HepG2 (cell line): Measurements from ENCODE around the gene CENPE. TPM values are rescaled to one million over a fixed set of nuclear protein-coding genes. Genes with fewer than 3 reads are reported as not detected.

Experiments used
- EP300 ChIP-seq, 3 experiments: sonication (generic) in 1 of 3; formaldehyde crosslinking in 1 of 3; IDR thresholded peaks; 2 replicates each; pipeline versions ENCODE4 v1.5.1 to v1.6.1; 2011 to 2020; ENCODE audit warnings: low read depth in 2 of 3, low read length in 2 of 3, borderline replicate concordance in 1 of 3, improper control_type of control experiment in 1 of 3, mild to moderate bottlenecking in 1 of 3, missing genetic modification reagents in 1 of 3, moderate library complexity in 1 of 3
- GABPB1 ChIP-seq: IDR thresholded peaks from 2 replicates; pipeline ENCODE4 v1.6.1; 2016; ENCODE audit warnings: mild to moderate bottlenecking, missing genetic modification reagents, moderate library complexity, missing compliant biosample characterization
- IKZF1 ChIP-seq: fragments of 450-650 bp; IDR thresholded peaks from 2 replicates; pipeline ENCODE4 v1.7.1; 2016
- SMAD9 ChIP-seq: sonication (generic); formaldehyde crosslinking; IDR thresholded peaks from 2 replicates; pipeline ENCODE4 v1.5.1; 2020; ENCODE audit warnings: mild to moderate bottlenecking, missing genetic modification reagents
- YY1 ChIP-seq: IDR thresholded peaks from 2 replicates; pipeline ENCODE4 v1.6.1; 2011; ENCODE audit warnings: low read length, low read depth, moderate library complexity, mild to moderate bottlenecking; ENCODE audit not compliant: insufficient read depth, insufficient replicate concordance
- ZNF350 ChIP-seq: sonication (generic); formaldehyde crosslinking; IDR thresholded peaks from 2 replicates; pipeline ENCODE4 v1.4.0; 2020; ENCODE audit warnings: mild to moderate bottlenecking, low read depth, missing genetic modification reagents, borderline replicate concordance
- ZNF496 ChIP-seq: sonication (generic); formaldehyde crosslinking; IDR thresholded peaks from 2 replicates; pipeline ENCODE4 v1.8.1; 2023; ENCODE audit warnings: mild to moderate bottlenecking, moderate library complexity, missing genetic modification reagents; ENCODE audit not compliant: insufficient replicate concordance
- ZSCAN29 ChIP-seq: sonication (generic); formaldehyde crosslinking; conservative IDR thresholded peaks from 2 replicates; pipeline ENCODE4 v1.4.0; 2020; ENCODE audit warnings: mild to moderate bottlenecking, missing genetic modification reagents
- polyA plus RNA-seq, 8 experiments: library from polyadenylated mRNA; depleted of rRNA in 3 of 8; stranded (reverse) in 7 of 8; unstranded in 1 of 8; fragments of >200 nt; fragmentation: Illumina TruSeq in 4 of 8; extraction: Trizol in 4 of 8; gene quantifications; 2 replicates each; pipeline versions ENCODE4 v1.2.1 to v1.2.3, GENCODE V29; 2011 to 2016; ENCODE audit warnings: low read depth in 4 of 8, missing spikeins in 1 of 8, mixed read lengths in 1 of 8; ENCODE audit not compliant: insufficient read depth in 1 of 8
- total RNA-seq, 5 experiments: library from RNA; depleted of rRNA; stranded (reverse); fragments of >200 nt; fragmentation: Illumina TruSeq; extraction: Trizol; gene quantifications; 2 replicates each; pipeline ENCODE4 v1.2.3, GENCODE V29; 2016; ENCODE audit warnings: low read depth in 1 of 5
- TF ChIP-seq, protein P1 (sequence below): sonication (generic); formaldehyde crosslinking; IDR thresholded peaks from 2 replicates; pipeline ENCODE4 v1.8.1; 2023; ENCODE audit warnings: mild to moderate bottlenecking, missing genetic modification reagents, borderline replicate concordance
- TF ChIP-seq, protein P2 (sequence below): sonication (generic); formaldehyde crosslinking; IDR thresholded peaks from 2 replicates; pipeline ENCODE4 v1.4.0; 2020; ENCODE audit warnings: mild to moderate bottlenecking, missing genetic modification reagents, borderline replicate concordance
- TF ChIP-seq, protein P3 (sequence below): sonication (generic); formaldehyde crosslinking; IDR thresholded peaks from 2 replicates; pipeline ENCODE4 v1.5.0; 2020; ENCODE audit warnings: missing genetic modification reagents, mild to moderate bottlenecking, borderline replicate concordance
- TF ChIP-seq, protein P4 (sequence below): sonication (generic); formaldehyde crosslinking; conservative IDR thresholded peaks from 2 replicates; pipeline ENCODE4 v1.4.0; 2020; ENCODE audit warnings: missing genetic modification reagents
- TF ChIP-seq, protein P5 (sequence below): IDR thresholded peaks from 2 replicates; pipeline ENCODE4 v1.4.0; 2020; ENCODE audit warnings: mild to moderate bottlenecking, missing genetic modification reagents

CENPE gene
- total and polyA plus RNA-seq, 2 of the 13 experiments (the other 11 are each of a cell fraction or from before 2014, with no cell fraction given): 2.1 to 19.8 TPM

DNA sequence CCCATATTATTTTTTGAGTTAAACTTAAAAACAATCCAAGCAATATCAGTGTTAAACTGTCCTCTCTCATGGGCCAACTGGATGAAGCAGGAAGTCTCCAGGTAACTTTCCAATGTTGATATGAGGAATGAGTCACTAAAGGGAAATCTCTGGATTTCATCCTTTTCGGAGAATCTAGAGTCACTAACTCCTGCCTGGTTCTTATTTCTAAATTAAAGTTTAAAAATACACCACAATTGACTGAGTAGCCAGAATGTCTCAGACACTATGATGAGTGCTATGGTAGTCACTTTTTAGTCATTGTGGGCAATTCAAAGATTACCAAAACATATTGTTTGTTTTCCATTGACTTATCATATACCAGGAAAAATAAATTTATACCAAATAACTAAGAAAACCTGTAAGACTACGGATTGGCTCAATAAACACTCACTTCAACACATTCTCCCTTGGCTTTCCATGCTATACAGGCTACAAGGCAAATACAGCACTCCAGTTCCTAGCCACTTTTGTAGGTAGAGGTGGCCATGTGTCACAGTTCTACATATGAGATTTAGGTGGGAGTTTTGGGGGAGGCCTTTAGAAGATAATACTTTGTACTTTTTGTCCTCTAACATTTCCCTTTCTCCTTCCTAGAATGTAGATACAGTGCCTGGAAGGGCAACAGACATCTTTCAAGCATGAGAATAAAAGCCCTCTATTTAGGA is 130.1 kb downstream of the CENPE start (continued):
- TF ChIP-seq, protein P1, sequence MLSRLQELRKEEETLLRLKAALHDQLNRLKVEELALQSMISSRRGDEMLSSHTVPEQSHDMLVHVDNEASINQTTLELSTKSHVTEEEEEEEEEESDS (CRISPR knock-in tag): no peak
- TF ChIP-seq GABPB1 (CRISPR knock-in tag): no peak
- TF ChIP-seq SMAD9: no peak
- TF ChIP-seq IKZF1: no peak
- TF ChIP-seq, protein P2, sequence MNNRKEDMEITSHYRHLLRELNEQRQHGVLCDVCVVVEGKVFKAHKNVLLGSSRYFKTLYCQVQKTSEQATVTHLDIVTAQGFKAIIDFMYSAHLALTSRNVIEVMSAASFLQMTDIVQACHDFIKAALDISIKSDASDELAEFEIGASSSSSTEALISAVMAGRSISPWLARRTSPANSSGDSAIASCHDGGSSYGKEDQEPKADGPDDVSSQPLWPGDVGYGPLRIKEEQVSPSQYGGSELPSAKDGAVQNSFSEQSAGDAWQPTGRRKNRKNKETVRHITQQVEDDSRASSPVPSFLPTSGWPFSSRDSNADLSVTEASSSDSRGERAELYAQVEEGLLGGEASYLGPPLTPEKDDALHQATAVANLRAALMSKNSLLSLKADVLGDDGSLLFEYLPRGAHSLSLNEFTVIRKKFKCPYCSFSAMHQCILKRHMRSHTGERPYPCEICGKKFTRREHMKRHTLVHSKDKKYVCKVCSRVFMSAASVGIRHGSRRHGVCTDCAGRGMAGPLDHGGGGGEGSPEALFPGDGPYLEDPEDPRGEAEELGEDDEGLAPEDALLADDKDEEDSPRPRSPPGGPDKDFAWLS (CRISPR knock-in tag): no peak
- TF ChIP-seq, protein P3, sequence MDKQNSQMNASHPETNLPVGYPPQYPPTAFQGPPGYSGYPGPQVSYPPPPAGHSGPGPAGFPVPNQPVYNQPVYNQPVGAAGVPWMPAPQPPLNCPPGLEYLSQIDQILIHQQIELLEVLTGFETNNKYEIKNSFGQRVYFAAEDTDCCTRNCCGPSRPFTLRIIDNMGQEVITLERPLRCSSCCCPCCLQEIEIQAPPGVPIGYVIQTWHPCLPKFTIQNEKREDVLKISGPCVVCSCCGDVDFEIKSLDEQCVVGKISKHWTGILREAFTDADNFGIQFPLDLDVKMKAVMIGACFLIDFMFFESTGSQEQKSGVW (CRISPR knock-in tag): no peak
- TF ChIP-seq, protein P4, sequence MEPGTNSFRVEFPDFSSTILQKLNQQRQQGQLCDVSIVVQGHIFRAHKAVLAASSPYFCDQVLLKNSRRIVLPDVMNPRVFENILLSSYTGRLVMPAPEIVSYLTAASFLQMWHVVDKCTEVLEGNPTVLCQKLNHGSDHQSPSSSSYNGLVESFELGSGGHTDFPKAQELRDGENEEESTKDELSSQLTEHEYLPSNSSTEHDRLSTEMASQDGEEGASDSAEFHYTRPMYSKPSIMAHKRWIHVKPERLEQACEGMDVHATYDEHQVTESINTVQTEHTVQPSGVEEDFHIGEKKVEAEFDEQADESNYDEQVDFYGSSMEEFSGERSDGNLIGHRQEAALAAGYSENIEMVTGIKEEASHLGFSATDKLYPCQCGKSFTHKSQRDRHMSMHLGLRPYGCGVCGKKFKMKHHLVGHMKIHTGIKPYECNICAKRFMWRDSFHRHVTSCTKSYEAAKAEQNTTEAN (CRISPR knock-in tag): no peak
- TF ChIP-seq ZNF350: no peak
- no peak for TF ChIP-seq ZNF496 (CRISPR knock-in tag)
- TF ChIP-seq ZSCAN29 (CRISPR knock-in tag): no peak
- no peak for TF ChIP-seq YY1
- TF ChIP-seq EP300 (IDR thresholded peaks at IDR 0.05; ENCODE audit: low read depth in 2 of 2, low read length in 2 of 2): no peak
- no peak for TF ChIP-seq EP300 (CRISPR knock-in tag; IDR thresholded peaks at IDR 0.05; ENCODE audit: borderline replicate concordance)
- TF ChIP-seq, protein P5, sequence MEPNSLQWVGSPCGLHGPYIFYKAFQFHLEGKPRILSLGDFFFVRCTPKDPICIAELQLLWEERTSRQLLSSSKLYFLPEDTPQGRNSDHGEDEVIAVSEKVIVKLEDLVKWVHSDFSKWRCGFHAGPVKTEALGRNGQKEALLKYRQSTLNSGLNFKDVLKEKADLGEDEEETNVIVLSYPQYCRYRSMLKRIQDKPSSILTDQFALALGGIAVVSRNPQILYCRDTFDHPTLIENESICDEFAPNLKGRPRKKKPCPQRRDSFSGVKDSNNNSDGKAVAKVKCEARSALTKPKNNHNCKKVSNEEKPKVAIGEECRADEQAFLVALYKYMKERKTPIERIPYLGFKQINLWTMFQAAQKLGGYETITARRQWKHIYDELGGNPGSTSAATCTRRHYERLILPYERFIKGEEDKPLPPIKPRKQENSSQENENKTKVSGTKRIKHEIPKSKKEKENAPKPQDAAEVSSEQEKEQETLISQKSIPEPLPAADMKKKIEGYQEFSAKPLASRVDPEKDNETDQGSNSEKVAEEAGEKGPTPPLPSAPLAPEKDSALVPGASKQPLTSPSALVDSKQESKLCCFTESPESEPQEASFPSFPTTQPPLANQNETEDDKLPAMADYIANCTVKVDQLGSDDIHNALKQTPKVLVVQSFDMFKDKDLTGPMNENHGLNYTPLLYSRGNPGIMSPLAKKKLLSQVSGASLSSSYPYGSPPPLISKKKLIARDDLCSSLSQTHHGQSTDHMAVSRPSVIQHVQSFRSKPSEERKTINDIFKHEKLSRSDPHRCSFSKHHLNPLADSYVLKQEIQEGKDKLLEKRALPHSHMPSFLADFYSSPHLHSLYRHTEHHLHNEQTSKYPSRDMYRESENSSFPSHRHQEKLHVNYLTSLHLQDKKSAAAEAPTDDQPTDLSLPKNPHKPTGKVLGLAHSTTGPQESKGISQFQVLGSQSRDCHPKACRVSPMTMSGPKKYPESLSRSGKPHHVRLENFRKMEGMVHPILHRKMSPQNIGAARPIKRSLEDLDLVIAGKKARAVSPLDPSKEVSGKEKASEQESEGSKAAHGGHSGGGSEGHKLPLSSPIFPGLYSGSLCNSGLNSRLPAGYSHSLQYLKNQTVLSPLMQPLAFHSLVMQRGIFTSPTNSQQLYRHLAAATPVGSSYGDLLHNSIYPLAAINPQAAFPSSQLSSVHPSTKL (CRISPR knock-in tag): no peak
- TF ChIP-seq, all 625 proteins: peak for 0
